ENCODE results near the gene SOX4. TPM values are rescaled to one million over a fixed set of nuclear protein-coding genes. Genes with fewer than 3 reads are reported as not detected.

Gene SOX4
- total RNA-seq, 2 donors from 2014 or later = 1.9 to 3.5 TPM

- no peaks in the 10 kb centered on the region for H3K4me1 Mint-ChIP-seq (ENCODE audit: low read depth)
- H3K27me3 Mint-ChIP-seq (ENCODE audit: low read depth) = peaks cover 8% of the 10 kb centered on the region
- no peak for DNase-seq
- no peaks in the 10 kb centered on the region for H3K36me3 Mint-ChIP-seq (ENCODE audit: insufficient read depth in 2 of 2)
- no peaks in the 10 kb centered on the region for H3K9me3 Mint-ChIP-seq
- no peak overlapping the region for H3K27ac Mint-ChIP-seq
- H3K4me3 Mint-ChIP-seq = no peak overlapping the region
- no peak for ATAC-seq (replicated peaks in 1 of 2)
Measured at GRCh38 chr6:21609881-21610329, 16.4 kb downstream of the SOX4 start.

DNA sequence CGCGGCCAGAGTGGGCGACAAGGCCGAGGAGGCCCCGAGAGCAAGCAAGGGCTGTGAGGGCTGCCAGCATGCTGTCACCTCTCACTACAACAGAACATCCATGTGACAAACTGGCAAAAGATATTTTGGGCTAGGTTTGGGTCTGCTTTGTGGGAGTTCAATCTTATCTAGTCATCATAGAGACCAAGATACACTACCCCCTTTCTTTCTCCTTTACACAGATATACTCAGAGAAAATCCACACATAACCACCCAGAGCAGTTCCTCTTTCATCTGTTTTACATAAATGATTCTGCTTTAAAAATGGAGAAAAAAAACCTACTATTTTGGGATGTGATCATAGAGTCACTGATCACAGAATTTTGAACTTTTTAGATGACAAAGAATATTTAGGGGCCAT lies 16.8 kb downstream of the SOX4 start:
- ATAC-seq (replicated peaks in 1 of 2) = no peak
- Mint-ChIP-seq H3K4me1 (ENCODE audit: low read depth) (peaks cover 3% of the 10 kb centered on the region), H3K36me3 (ENCODE audit: insufficient read depth in 2 of 2) (no peaks in the 10 kb centered on the region), H3K27ac (no peak overlapping the region), H3K9me3 (no peaks in the 10 kb centered on the region), H3K27me3 (ENCODE audit: low read depth) (peaks cover 5% of the 10 kb centered on the region), H3K4me3 (no peak overlapping the region)
- DNase-seq = no peak

DNA sequence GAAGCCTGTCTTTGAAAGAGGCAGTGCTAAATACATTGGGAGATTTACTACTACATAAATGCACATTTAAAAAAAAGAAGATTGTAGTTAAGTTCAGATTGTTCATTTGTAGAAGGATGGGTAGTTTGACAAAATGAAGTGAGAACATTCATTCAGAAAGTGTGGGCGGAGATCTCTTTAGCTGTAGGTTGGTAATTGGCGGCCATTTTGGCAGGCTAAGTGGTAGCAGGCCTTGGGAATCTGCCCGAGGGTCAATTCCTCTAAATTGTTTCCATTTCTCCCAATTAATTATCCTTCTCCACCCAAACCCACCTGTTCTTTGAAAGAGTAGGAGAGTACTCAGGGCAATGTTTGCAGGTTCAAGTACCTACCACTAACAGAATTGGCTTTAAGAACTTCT lies 17.9 kb downstream of the SOX4 start:
- H3K27ac Mint-ChIP-seq = no peak overlapping the region
- H3K36me3 Mint-ChIP-seq (ENCODE audit: insufficient read depth in 2 of 2) = no peaks in the 10 kb centered on the region
- no peak for ATAC-seq (replicated peaks in 1 of 2)
- H3K27me3 Mint-ChIP-seq (ENCODE audit: low read depth) = peaks cover 5% of the 10 kb centered on the region
- DNase-seq = no peak
- no peaks in the 10 kb centered on the region for H3K9me3 Mint-ChIP-seq
- peaks cover 7% of the 10 kb centered on the region for H3K4me1 Mint-ChIP-seq (ENCODE audit: low read depth)
- H3K4me3 Mint-ChIP-seq = no peak overlapping the region

DNA sequence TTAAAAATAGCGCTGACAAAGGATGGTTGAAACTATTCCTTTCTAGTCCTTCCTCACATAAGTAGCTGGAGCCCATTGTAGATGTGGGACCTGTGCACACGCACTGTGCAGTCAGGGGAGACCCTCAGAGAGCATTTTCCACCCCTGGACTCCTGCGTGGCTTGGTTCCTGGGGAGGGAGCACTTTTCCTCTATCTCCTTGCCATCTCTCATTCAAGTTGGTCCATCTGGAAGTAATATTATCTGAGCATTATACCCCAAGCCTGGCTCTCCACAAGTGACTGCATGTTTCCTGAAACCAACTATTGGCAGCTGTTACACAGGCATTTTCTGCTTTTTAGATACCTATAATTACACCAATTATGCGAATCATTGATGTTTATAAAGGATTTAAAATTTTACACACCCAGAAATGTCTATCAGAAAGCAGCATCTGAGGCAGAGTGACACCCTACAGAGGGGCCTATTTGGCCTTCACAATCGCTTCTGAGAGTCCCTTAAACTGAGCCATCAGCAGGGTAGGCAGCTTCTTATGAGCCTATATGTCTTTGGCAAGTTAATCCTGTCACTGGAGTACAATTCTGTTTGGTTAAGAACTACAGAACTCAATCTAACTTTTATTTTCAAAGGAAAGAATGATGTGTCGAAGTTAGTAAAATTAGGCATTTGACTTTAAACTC lies 18.7 kb downstream of the SOX4 start:
- Mint-ChIP-seq H3K9me3 (no peaks in the 10 kb centered on the region), H3K4me3 (no peak overlapping the region), H3K27ac (no peak overlapping the region), H3K36me3 (ENCODE audit: insufficient read depth in 2 of 2) (no peaks in the 10 kb centered on the region), H3K4me1 (ENCODE audit: low read depth) (peaks cover 7% of the 10 kb centered on the region), H3K27me3 (ENCODE audit: low read depth) (peaks cover 5% of the 10 kb centered on the region)
- ATAC-seq (replicated peaks in 1 of 2) (no peak), DNase-seq (no peak)

GRCh38 chr6:21613809-21614208 lies 20.3 kb downstream of the SOX4 start:
- Mint-ChIP-seq H3K27ac (no peak overlapping the region), H3K27me3 (ENCODE audit: low read depth) (peaks cover 5% of the 10 kb centered on the region), H3K9me3 (no peaks in the 10 kb centered on the region), H3K4me1 (ENCODE audit: low read depth) (peaks cover 7% of the 10 kb centered on the region), H3K36me3 (ENCODE audit: insufficient read depth in 2 of 2) (no peaks in the 10 kb centered on the region), H3K4me3 (no peak overlapping the region)
- no peak for DNase-seq
- ATAC-seq (replicated peaks in 1 of 2) = no peak

- Mint-ChIP-seq H3K4me1 (ENCODE audit: low read depth) (peaks cover 7% of the 10 kb centered on the region), H3K27ac (no peak overlapping the region), H3K9me3 (no peaks in the 10 kb centered on the region), H3K27me3 (ENCODE audit: low read depth) (peaks cover 5% of the 10 kb centered on the region), H3K4me3 (no peak overlapping the region), H3K36me3 (ENCODE audit: insufficient read depth in 2 of 2) (no peaks in the 10 kb centered on the region)
- DNase-seq (no peak), ATAC-seq (replicated peaks in 1 of 2) (no peak)
Measured at GRCh38 chr6:21614226-21614625, 20.7 kb downstream of the SOX4 start.

DNA sequence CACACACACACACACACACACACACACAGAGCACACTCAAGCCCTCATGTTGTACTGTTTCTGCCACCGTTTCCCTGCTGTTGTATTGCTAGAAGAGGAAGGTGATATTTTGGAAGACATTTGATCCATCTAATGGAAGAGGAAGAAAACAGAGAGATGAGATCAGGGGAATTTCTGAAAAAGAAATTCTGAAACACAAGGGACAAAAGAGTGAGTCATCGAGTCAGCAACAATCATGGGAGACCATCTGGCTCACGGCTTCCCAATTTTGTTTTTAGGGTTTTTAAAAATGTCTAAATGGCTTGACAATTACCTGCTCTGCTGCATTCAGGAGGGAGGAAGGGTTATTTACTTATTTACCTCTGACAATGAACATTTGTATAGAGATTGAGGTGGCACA lies 22.0 kb downstream of the SOX4 start:
- H3K4me1 Mint-ChIP-seq (ENCODE audit: low read depth) = peaks cover 7% of the 10 kb centered on the region

GRCh38 chr6:21616005-21616404 lies 22.5 kb downstream of the SOX4 start:
- H3K27ac Mint-ChIP-seq = no peak overlapping the region
- no peak for DNase-seq
- no peak for ATAC-seq (replicated peaks in 1 of 2)
- no peaks in the 10 kb centered on the region for H3K36me3 Mint-ChIP-seq (ENCODE audit: insufficient read depth in 2 of 2)
- peaks cover 5% of the 10 kb centered on the region for H3K27me3 Mint-ChIP-seq (ENCODE audit: low read depth)
- no peak overlapping the region for H3K4me3 Mint-ChIP-seq
- H3K9me3 Mint-ChIP-seq = no peaks in the 10 kb centered on the region
- peaks cover 7% of the 10 kb centered on the region for H3K4me1 Mint-ChIP-seq (ENCODE audit: low read depth)

More for the DNA sequence above, 22.0 kb downstream of the SOX4 start:
- peaks cover 5% of the 10 kb centered on the region for H3K27me3 Mint-ChIP-seq (ENCODE audit: low read depth)
- DNase-seq = no peak
- no peaks in the 10 kb centered on the region for H3K36me3 Mint-ChIP-seq (ENCODE audit: insufficient read depth in 2 of 2)
- H3K9me3 Mint-ChIP-seq = no peaks in the 10 kb centered on the region
- H3K4me3 Mint-ChIP-seq = no peak overlapping the region
- no peak for ATAC-seq (replicated peaks in 1 of 2)
- no peak overlapping the region for H3K27ac Mint-ChIP-seq

GRCh38 chr6:21625642-21626041 lies 32.1 kb downstream of the SOX4 start:
- DNase-seq = no peak
- Mint-ChIP-seq H3K9me3 (no peaks in the 10 kb centered on the region), H3K27me3 (ENCODE audit: low read depth) (peaks cover 7% of the 10 kb centered on the region), H3K4me3 (no peak overlapping the region), H3K4me1 (ENCODE audit: low read depth) (peaks cover 4% of the 10 kb centered on the region), H3K36me3 (ENCODE audit: insufficient read depth in 2 of 2) (no peaks in the 10 kb centered on the region), H3K27ac (no peak overlapping the region)
- ATAC-seq (replicated peaks in 1 of 2) = no peak

GRCh38 chr6:21626756-21627155 lies 33.2 kb downstream of the SOX4 start:
- no peak overlapping the region for H3K4me3 Mint-ChIP-seq
- DNase-seq = no peak
- no peaks in the 10 kb centered on the region for H3K36me3 Mint-ChIP-seq (ENCODE audit: insufficient read depth in 2 of 2)
- peaks cover 4% of the 10 kb centered on the region for H3K4me1 Mint-ChIP-seq (ENCODE audit: low read depth)
- no peaks in the 10 kb centered on the region for H3K9me3 Mint-ChIP-seq
- H3K27me3 Mint-ChIP-seq (ENCODE audit: low read depth) = peaks cover 7% of the 10 kb centered on the region
- no peak for ATAC-seq (replicated peaks in 1 of 2)
- H3K27ac Mint-ChIP-seq = no peak overlapping the region

DNA sequence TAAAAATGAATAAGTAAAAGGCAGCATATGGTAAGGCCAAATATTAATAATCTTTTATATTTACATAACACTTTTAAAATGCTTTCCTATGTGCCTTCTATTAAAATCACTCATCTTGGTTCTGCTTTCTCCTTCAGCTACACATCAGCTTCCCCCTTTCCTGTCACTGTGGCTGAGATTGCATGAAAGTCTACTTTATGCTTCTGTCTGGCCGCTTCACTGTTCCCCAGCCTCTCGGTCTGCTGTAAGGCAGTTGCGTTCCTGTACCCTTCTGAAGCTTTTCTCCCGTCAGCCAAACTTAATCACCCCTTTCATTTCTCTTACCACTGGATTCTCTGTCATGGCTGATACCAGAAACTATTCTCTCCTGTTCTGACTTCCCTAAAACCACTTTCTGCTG lies 34.6 kb downstream of the SOX4 start:
- DNase-seq (no peak), ATAC-seq (replicated peaks in 1 of 2) (no peak)
- Mint-ChIP-seq H3K36me3 (ENCODE audit: insufficient read depth in 2 of 2) (no peaks in the 10 kb centered on the region), H3K9me3 (no peaks in the 10 kb centered on the region), H3K27ac (no peak overlapping the region), H3K4me1 (ENCODE audit: low read depth) (peaks cover 4% of the 10 kb centered on the region), H3K27me3 (ENCODE audit: low read depth) (peaks cover 7% of the 10 kb centered on the region), H3K4me3 (no peak overlapping the region)

GRCh38 chr6:21633511-21634109 lies 40.1 kb downstream of the SOX4 start:
- DNase-seq (no peak), ATAC-seq (replicated peaks in 1 of 2) (no peak)
- no peak overlapping the region for H3K27ac Mint-ChIP-seq
- H3K36me3 Mint-ChIP-seq (ENCODE audit: insufficient read depth in 2 of 2) = no peaks in the 10 kb centered on the region
- H3K27me3 Mint-ChIP-seq (ENCODE audit: low read depth) = no peaks in the 10 kb centered on the region
- H3K9me3 Mint-ChIP-seq = no peaks in the 10 kb centered on the region
- H3K4me3 Mint-ChIP-seq = no peak overlapping the region
- H3K4me1 Mint-ChIP-seq (ENCODE audit: low read depth) = no peaks in the 10 kb centered on the region

- no peaks in the 10 kb centered on the region for H3K27me3 Mint-ChIP-seq (ENCODE audit: low read depth)
- no peaks in the 10 kb centered on the region for H3K4me1 Mint-ChIP-seq (ENCODE audit: low read depth)
- H3K9me3 Mint-ChIP-seq = no peaks in the 10 kb centered on the region
- ATAC-seq (replicated peaks in 1 of 2) = no peak
- no peak overlapping the region for H3K4me3 Mint-ChIP-seq
- DNase-seq = no peak
- no peak overlapping the region for H3K27ac Mint-ChIP-seq
- no peaks in the 10 kb centered on the region for H3K36me3 Mint-ChIP-seq (ENCODE audit: insufficient read depth in 2 of 2)
Measured at GRCh38 chr6:21634582-21634981, 41.0 kb downstream of the SOX4 start.

- Mint-ChIP-seq H3K27me3 (ENCODE audit: low read depth) (no peaks in the 10 kb centered on the region), H3K36me3 (ENCODE audit: insufficient read depth in 2 of 2) (no peaks in the 10 kb centered on the region), H3K4me3 (no peak overlapping the region), H3K9me3 (no peaks in the 10 kb centered on the region), H3K4me1 (ENCODE audit: low read depth) (no peaks in the 10 kb centered on the region), H3K27ac (no peak overlapping the region)
- no peak for ATAC-seq (replicated peaks in 1 of 2)
- DNase-seq = no peak
Measured at GRCh38 chr6:21636876-21637275, 43.3 kb downstream of the SOX4 start.

All from activated T-cell treated with anti-CD3 and anti-CD28 coated beads, Interleukin-2, amount 50 U/mL, for 72 hours (primary cell).